ENCODE results near the gene PPP1R26.

The PPP1R26 gene

DNA sequence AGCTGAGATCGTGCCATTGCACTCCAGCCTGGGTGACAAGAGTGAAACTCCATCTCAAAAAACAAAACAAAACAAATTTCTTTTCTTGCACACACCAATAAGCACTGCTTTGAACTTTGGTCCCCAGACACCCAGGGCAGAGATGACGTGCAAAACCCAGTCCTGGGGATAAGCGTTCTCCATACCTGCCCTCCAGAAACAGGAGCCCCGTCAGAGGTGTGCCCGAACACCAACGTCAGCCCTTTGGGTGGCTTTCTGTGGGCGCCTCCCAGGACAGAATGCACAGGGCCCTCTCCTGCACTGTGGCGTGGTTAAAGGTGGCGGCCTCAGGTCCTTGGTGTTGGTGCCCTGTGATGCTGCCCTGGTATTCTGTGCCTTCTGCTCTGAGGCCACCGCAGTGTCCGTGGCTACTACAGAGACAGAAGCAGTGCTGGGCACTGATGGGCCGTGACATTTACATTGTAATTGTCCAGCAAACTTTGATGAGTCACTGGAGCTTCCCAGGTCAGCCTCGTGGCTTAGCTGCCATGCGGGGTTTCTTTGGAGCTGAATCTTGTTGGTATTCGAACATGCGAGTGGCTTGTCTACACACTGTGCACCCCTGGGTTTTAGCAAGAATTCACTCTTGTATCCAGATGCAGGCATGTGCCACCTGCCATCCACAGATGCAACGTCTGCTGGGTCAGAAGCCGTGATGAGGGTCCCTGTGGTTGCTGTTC, 9.8 kb downstream of the PPP1R26 start:
- DNase-seq: no peak

- DNase-seq: no peak
Observed at GRCh38 chr9:135490166-135490870, 10.7 kb downstream of the PPP1R26 start.

- no peak for DNase-seq
Observed at GRCh38 chr9:135490980-135491464, 11.4 kb downstream of the PPP1R26 start.

DNA sequence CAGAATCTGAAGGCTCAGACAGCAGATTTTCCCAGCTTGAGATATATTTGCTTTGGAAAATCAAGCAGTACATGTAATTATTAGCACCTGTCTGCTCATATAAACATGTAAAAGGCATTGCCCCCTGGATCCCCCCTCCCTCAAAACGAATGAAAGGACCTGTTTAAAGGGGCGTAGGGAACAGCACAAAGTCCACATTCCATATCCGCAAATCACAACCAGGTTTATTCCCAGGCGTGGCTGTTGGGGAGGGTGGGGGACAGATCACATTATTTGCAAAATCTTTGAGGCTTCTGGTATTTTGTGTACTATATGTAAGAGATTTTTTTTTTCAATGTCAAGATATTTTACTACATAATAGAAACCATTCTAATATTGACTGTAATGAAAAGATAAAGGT, 12.2 kb downstream of the PPP1R26 start:
- no peak for DNase-seq

GRCh38 chr9:135492886-135493669, 13.5 kb downstream of the PPP1R26 start:
- DNase-seq: no peak

GRCh38 chr9:135494791-135495559, 15.4 kb downstream of the PPP1R26 start:
- no peak for DNase-seq

GRCh38 chr9:135498381-135499126, 19.0 kb downstream of the PPP1R26 start:
- DNase-seq: no peak

GRCh38 chr9:135499326-135500070, 19.9 kb downstream of the PPP1R26 start:
- DNase-seq: peak; percentile 90

- no peak for DNase-seq
Observed at GRCh38 chr9:135500071-135500524, 20.5 kb downstream of the PPP1R26 start.

- peak; percentile 90 for DNase-seq
Observed at GRCh38 chr9:135500525-135501260, 21.1 kb downstream of the PPP1R26 start, which contains the start of gene MRPS2. MRPS2 (plus strand) TSS chr9:135500682; CDS start chr9:135500711, 29 bp downstream.

DNA sequence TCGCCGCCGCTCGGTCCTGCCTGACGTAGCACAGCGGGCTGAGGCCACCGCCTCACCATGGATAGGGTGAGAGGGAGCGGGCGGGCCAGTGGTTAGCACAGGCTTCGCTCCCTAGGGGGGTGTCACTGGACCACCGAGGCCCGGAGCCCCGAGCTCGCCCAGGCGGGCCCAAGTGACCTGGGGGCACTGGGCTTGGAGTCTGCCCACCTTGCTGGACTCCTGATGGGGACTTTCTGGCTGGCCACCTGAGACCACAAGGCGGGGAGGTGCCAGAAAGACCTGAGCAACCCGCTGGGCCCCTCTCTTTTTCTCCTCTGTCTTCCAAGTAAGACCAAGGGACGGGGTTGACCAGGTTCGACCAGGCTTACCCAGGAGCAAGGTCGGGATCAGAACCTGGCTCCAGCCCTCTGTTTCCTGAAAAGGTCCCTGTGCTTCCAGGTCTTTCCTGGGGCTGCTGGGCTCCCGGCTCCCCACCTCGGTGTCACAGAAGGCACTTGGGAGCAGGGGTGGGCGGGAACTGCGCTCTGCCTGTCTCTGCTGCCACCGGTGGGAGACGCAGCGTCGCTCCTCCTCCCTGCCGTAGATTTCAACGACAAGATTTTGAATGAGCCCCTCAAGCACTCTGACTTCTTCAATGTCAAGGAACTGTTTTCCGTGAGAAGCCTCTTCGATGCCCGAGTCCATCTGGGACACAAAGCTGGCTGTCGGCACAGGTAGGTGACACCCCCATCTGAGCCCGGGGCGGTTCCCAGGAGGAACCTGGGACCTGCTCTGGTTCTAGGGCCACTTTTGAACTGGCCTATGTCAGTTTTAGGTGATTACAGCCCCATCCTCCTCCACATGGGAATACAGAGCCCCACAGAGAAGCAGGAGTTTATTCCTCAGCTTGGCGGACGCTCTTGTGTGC, 21.9 kb downstream of the PPP1R26 start:
- DNase-seq: peak; percentile 45

DNA sequence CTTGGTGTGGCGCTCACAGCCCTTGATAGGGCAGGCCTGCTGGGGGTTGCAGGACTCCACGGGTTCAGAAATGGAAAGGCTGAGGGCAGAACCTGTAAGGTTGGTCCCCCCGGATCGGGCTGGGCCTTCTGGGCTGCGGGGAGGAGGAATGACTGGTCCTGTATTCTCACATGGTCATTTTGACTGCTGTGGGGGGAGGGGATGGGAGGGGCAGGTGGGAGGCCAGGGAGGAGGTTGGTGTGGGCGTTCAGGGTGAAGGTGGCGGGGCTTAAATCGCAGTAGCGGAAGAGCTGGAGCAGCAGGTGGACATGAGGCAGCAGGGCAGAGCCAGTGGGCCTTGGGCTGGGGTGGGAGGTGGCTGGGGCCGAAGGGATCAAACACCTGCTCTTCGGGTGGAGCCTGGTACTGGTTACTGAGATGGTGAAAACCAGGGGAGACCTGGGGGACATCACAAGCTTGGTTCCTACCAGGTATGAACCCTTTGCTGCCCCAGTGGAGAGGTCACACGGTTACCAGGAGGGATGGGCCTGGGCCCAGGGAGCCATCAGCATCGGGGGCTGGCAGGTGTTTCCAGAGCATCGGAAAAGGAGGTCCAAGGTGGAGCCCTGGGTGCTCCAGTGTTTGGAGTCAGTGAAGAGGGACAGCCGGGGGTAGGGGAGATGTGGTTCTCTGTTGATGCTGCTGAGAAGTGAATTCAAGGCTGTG, 22.7 kb downstream of the PPP1R26 start:
- DNase-seq: no peak

DNA sequence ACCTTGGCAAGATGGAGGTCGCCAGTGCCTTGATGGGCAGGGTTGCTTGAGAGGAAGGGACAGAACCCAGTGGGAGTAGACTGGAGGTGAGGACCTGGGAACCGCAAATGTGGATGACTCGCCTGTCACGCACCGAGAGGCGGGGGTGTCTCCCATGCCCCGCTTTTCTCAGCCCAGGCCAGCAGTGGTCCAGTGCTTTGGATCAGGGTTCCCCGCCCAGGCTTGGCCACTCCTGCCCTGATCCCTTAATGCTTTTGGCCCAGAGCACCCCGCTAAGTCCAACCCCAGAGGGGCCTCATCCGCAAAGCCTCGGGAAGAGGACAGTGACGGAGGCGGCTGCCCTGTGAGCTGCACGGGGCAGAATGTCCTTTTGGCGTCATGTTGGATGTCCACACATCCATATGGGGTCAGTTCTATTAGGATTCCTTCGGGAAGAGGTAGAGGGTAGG, 23.3 kb downstream of the PPP1R26 start:
- DNase-seq: no peak

- no peak for DNase-seq
Observed at GRCh38 chr9:135503371-135504261, 24.0 kb downstream of the PPP1R26 start.

DNA sequence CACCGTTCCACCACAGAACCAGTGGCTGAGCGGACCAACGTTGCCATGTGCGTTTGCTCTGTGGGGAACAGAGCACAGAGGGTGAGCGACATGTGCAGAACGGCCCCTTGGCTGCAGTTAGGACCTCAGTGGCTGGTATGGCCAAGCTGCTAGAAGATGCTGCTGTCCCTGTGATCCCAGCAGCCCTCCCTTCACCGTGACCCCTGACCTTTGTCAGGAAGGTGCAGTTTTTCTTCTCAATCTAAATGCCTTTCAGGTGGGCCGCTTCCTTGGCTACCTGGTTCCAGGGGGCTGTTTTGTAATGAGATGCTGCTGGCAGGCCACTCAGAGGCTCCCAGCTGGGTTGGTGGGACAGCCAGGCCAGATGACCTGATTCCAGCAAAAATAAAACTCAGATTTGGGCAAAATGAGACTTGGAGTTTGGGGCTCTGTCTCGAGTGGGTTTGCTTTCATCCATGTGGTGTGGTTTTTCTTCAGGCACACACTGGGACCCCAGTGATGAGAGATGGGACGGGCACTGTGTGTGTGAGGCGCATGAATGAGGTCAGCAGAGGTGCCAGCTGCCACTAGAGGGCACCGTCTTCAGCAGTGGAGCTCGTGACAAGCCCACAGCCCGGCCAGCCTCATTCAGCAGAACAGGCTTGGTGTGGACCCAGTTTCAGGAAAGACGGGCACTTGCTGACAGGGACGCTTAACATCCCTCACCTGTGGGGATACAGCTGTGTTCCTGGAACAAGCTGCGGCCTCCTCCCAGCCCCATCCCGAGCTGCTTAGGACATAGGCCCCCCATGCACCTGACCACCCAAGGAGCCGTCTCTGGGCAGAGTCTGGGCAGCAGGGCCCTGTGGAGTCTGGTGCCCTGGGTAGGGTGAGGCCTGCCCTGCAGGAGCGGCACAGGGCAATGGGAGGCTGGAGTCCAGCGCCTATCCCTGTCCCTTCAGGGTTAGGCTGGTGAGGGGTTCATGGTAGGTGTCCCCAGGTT, 25.0 kb downstream of the PPP1R26 start:
- peak; percentile 54 for DNase-seq

Measured in CD4-positive, alpha-beta T cell treated with Interleukin-21 for 1 hour (primary cell).